ENCODE measurements around the gene CAMK1G. TPM values are rescaled to one million over a fixed set of nuclear protein-coding genes. Genes with fewer than 3 reads are reported as not detected.

CAMK1G gene
- total RNA-seq, 4 donors from 2014 or later = 0.21 to 4.9 TPM; not detected in 2

GRCh38 chr1:209616366-209617046, 33.0 kb downstream of the CAMK1G start:
- H3K4me3 ChIP-seq = no peak overlapping the region
- H3K27me3 ChIP-seq = no peaks in the 10 kb centered on the region
- H3K36me3 ChIP-seq = no peaks in the 10 kb centered on the region
- WGBS, 2 donors = 95 to 97% methylated on average over 5 of the region's 5 CpGs
- no peak for DNase-seq (ENCODE audit: low spot score in 2 of 2)
- TF ChIP-seq CTCF (IDR thresholded peaks at IDR 0.05) (no peak), EP300 (IDR thresholded peaks at IDR 0.05) (no peak), POLR2A (IDR thresholded peaks at IDR 0.05) (no peak)
- H3K9me3 ChIP-seq = no peaks in the 10 kb centered on the region
- H3K4me1 ChIP-seq = peaks cover 0 to 6% (median 0%) of the 10 kb centered on the region in 4 donors
- no peak overlapping the region for H3K27ac ChIP-seq

DNA sequence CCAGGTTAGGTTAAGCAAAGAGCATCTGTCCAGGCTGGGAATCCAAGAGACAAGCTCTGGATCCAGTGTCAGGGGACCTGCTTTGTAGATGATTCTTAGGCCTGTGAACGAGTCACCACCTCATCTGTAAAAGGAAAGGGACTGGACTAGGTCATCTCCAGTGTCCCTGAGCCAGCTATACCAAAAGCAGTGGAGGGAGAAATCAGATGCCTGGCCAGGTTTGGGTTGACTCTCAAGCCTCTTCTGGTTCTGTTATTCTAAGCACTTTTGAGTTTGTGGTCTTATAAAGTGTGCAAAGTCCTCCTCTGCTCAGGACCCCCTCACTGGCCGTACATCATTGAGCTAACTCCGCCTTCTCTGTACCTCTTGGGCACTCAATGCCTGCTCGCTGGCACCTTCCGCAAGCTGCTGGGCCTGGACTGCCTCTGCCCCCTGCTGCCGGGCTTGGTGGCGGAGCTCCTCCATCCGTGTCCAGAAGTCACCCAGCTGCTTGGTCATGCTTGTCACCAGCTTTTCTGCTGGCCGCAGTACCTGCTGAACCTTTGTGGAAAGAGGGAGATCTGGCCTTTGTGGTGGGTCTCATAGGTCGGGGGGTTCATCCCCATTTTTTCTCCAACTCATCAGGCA, 33.6 kb downstream of the CAMK1G start:
- WGBS, 2 donors = 93 to 94% methylated on average over 10 of the region's 10 CpGs
- Histone ChIP-seq H3K4me1 (peaks cover 0 to 6% (median 0%) of the 10 kb centered on the region in 4 donors), H3K27ac (no peak overlapping the region), H3K9me3 (no peaks in the 10 kb centered on the region), H3K27me3 (no peaks in the 10 kb centered on the region), H3K36me3 (no peaks in the 10 kb centered on the region), H3K4me3 (no peak overlapping the region)
- TF ChIP-seq POLR2A (IDR thresholded peaks at IDR 0.05) (no peak), EP300 (IDR thresholded peaks at IDR 0.05) (no peak), CTCF (IDR thresholded peaks at IDR 0.05) (no peak)
- DNase-seq (ENCODE audit: low spot score in 2 of 2) = no peak

- H3K27me3 ChIP-seq = no peaks in the 10 kb centered on the region
- H3K27ac ChIP-seq = no peak overlapping the region
- TF ChIP-seq CTCF (IDR thresholded peaks at IDR 0.05) (no peak), POLR2A (IDR thresholded peaks at IDR 0.05) (no peak), EP300 (IDR thresholded peaks at IDR 0.05) (no peak)
- peaks cover 0 to 6% (median 0%) of the 10 kb centered on the region in 4 donors for H3K4me1 ChIP-seq
- no peaks in the 10 kb centered on the region for H3K36me3 ChIP-seq
- no peaks in the 10 kb centered on the region for H3K9me3 ChIP-seq
- no peak for DNase-seq (ENCODE audit: low spot score in 2 of 2)
- no peak overlapping the region for H3K4me3 ChIP-seq
- WGBS, 2 donors = 92 to 96% methylated on average over 6 of the region's 6 CpGs
Measured at GRCh38 chr1:209617755-209618154, 34.2 kb downstream of the CAMK1G start.

GRCh38 chr1:209618291-209618690, 34.8 kb downstream of the CAMK1G start:
- TF ChIP-seq CTCF (IDR thresholded peaks at IDR 0.05) (no peak), POLR2A (IDR thresholded peaks at IDR 0.05) (no peak), EP300 (IDR thresholded peaks at IDR 0.05) (no peak)
- no peak overlapping the region for H3K4me3 ChIP-seq
- H3K9me3 ChIP-seq = no peaks in the 10 kb centered on the region
- peaks cover 0 to 6% (median 0%) of the 10 kb centered on the region in 4 donors for H3K4me1 ChIP-seq
- WGBS, 2 donors = 88 to 93% methylated on average over 7 to 11 of the region's 11 CpGs
- no peak overlapping the region for H3K27ac ChIP-seq
- H3K36me3 ChIP-seq = no peaks in the 10 kb centered on the region
- no peak for DNase-seq (ENCODE audit: low spot score in 2 of 2)
- no peaks in the 10 kb centered on the region for H3K27me3 ChIP-seq

GRCh38 chr1:209618756-209619420, 35.4 kb downstream of the CAMK1G start:
- Histone ChIP-seq H3K4me1 (peaks cover 0 to 6% (median 0%) of the 10 kb centered on the region in 4 donors), H3K36me3 (no peaks in the 10 kb centered on the region), H3K27ac (no peak overlapping the region), H3K9me3 (no peaks in the 10 kb centered on the region), H3K4me3 (no peak overlapping the region), H3K27me3 (no peaks in the 10 kb centered on the region)
- no peak for TF ChIP-seq POLR2A (IDR thresholded peaks at IDR 0.05)
- 67 to 72% methylated on average over 4 to 6 of the region's 6 CpGs for WGBS, 2 donors
- DNase-seq (ENCODE audit: low spot score in 2 of 2) = no peak
